HL-60/S4 treated with phorbol 12-myristate 13-acetate at 8.2 ng/mL for 4 days and 3 days (cell line): Measurements from ENCODE around the gene PGBD5.
"Not testable (repeated sequence)": the region's sequence is repeated elsewhere in the genome, so short reads cannot be mapped to it uniquely, and the experiment has no call there.

ENCODE experiments used
- in situ Hi-C: fragments of 300-500 bp; cut with MboI; formaldehyde crosslinking; loops from 2 replicates; pipeline ENCODE4 v1.15.0; 2022; ENCODE audit warnings: low sequenced_read_pairs

Gene PGBD5

GRCh38 chr1:230425252-230426091 is 660 bp downstream of the PGBD5 start:
- in situ Hi-C loops, result no loop called here

GRCh38 chr1:230424391-230425251 is 1.5 kb downstream of the PGBD5 start:
- in situ Hi-C loops, result no loop called here

- in situ Hi-C loops, result no loop called here
These were observed 2.2 kb downstream of the PGBD5 start for GRCh38 chr1:230423951-230424350.

GRCh38 chr1:230423261-230423660 is 2.9 kb downstream of the PGBD5 start:
- in situ Hi-C loops, result no loop called here

- in situ Hi-C loops, result no loop called here
These were observed 3.7 kb downstream of the PGBD5 start for GRCh38 chr1:230422221-230422981.

GRCh38 chr1:230421481-230421880 is 4.7 kb downstream of the PGBD5 start:
- in situ Hi-C loops, result no loop called here

- in situ Hi-C loops, result not testable (repeated sequence)
These were observed 5.8 kb downstream of the PGBD5 start for GRCh38 chr1:230420372-230420771.

- in situ Hi-C loops, result no loop called here
These were observed 9.7 kb downstream of the PGBD5 start for GRCh38 chr1:230416430-230416829.

GRCh38 chr1:230415405-230416132 is 10.6 kb downstream of the PGBD5 start:
- in situ Hi-C loops, result no loop called here

GRCh38 chr1:230414694-230415093 is 11.4 kb downstream of the PGBD5 start:
- in situ Hi-C loops, result no loop called here

GRCh38 chr1:230414102-230414501 is 12.0 kb downstream of the PGBD5 start:
- in situ Hi-C loops, result no loop called here

GRCh38 chr1:230413061-230413460 is 13.1 kb downstream of the PGBD5 start:
- in situ Hi-C loops, result no loop called here

GRCh38 chr1:230408971-230409370 is 17.2 kb downstream of the PGBD5 start:
- in situ Hi-C loops, result no loop called here

- in situ Hi-C loops, result no loop called here
These were observed 18.8 kb downstream of the PGBD5 start for GRCh38 chr1:230407351-230407750.

- in situ Hi-C loops, result not testable (repeated sequence)
These were observed 19.4 kb downstream of the PGBD5 start for GRCh38 chr1:230406727-230407126.

GRCh38 chr1:230403442-230403841 is 22.7 kb downstream of the PGBD5 start:
- in situ Hi-C loops, result no loop called here

GRCh38 chr1:230401763-230402294 is 24.3 kb downstream of the PGBD5 start:
- in situ Hi-C loops, result no loop called here

GRCh38 chr1:230401101-230401500 is 25.0 kb downstream of the PGBD5 start:
- in situ Hi-C loops, result no loop called here

GRCh38 chr1:230400007-230400344 is 26.2 kb downstream of the PGBD5 start:
- in situ Hi-C loops, result no loop called here

GRCh38 chr1:230399321-230400006 is 26.7 kb downstream of the PGBD5 start:
- in situ Hi-C loops, result no loop called here
